H1 (cell line): ENCODE measurements around the gene CCDC51. TPM values are rescaled to one million over a fixed set of nuclear protein-coding genes. Genes with fewer than 3 reads are reported as not detected.

Experiments used
- CTBP2 ChIP-seq: IDR thresholded peaks from 2 replicates; pipeline ENCODE4 v1.7.0; 2011; ENCODE audit warnings: borderline replicate concordance, mild to moderate bottlenecking, moderate library complexity, mixed read lengths, low read length; ENCODE audit not compliant: insufficient read depth, insufficient read length
- GTF2F1 ChIP-seq: IDR thresholded peaks from 2 replicates; pipeline ENCODE4 v1.6.1; 2012; ENCODE audit warnings: low read depth, low read length, improper control_type of control experiment, borderline replicate concordance
- KDM5A ChIP-seq: fragments of 200-600 bp; IDR thresholded peaks from 2 replicates; pipeline ENCODE4 v1.7.1; 2012; ENCODE audit warnings: mild to moderate bottlenecking, low read length, inconsistent platforms, mixed read lengths
- RAD21 ChIP-seq, 2 experiments: IDR thresholded peaks in 1 of 2; conservative IDR thresholded peaks in 1 of 2; 2 replicates each; pipeline ENCODE4 v1.6.1; 2011; ENCODE audit warnings: low read depth in 2 of 2, low read length in 2 of 2, improper control_type of control experiment in 1 of 2, inconsistent platforms in 1 of 2, mild to moderate bottlenecking in 1 of 2, moderate library complexity in 1 of 2
- RBBP5 ChIP-seq: IDR thresholded peaks from 2 replicates; pipeline ENCODE4 v1.7.1; 2012; ENCODE audit warnings: low read depth, mild to moderate bottlenecking, inconsistent platforms, low read length, moderate library complexity, borderline replicate concordance
- RFX5 ChIP-seq: IDR thresholded peaks from 2 replicates; pipeline ENCODE4 v1.6.1; 2011; ENCODE audit warnings: low read depth, low read length, improper control_type of control experiment, borderline replicate concordance
- RNF2 ChIP-seq: fragments of 200-900, 300-1000 bp; sonication (generic); IDR thresholded peaks from 2 replicates; pipeline ENCODE4 v1.7.1; 2016; ENCODE audit warnings: borderline replicate concordance, low read depth, mild to moderate bottlenecking, antibody characterized with exemption, low read length; ENCODE audit not compliant: poor library complexity, severe bottlenecking; ENCODE audit errors: missing control alignments
- SUZ12 ChIP-seq: fragments of 200-600 bp; sonication (generic); IDR thresholded peaks from 2 replicates; pipeline ENCODE4 v1.6.1; 2012; ENCODE audit warnings: mild to moderate bottlenecking, inconsistent platforms, low read length, moderate library complexity, mixed read lengths
- TEAD4 ChIP-seq: IDR thresholded peaks from 2 replicates; pipeline ENCODE4 v1.6.1; 2012; ENCODE audit warnings: low read depth, low read length, inconsistent platforms, mixed read lengths
- polyA plus RNA-seq, 7 experiments: library from polyadenylated mRNA; depleted of rRNA in 3 of 7; stranded (reverse) in 5 of 7; unstranded in 2 of 7; fragments of >200 nt in 5 of 7; fragments of 200-250 nt in 2 of 7; gene quantifications; 1 replicate in 5 of 7; 2 replicates in 1 of 7; 4 replicates in 1 of 7; pipeline versions ENCODE4 v1.2.1 to v1.2.3, GENCODE V29; 2011 to 2013; ENCODE audit warnings: missing spikeins in 2 of 7, mixed read lengths in 2 of 7
- total RNA-seq: library from RNA; stranded (reverse); fragmentation: NEBNext Ultra II Directional; extraction: Animal tissue kit (Norgen Biotek cat#: 25700); gene quantifications from 2 replicates; pipeline ENCODE4 v1.2.1, GENCODE V29; 2021

CCDC51 gene
- total and polyA plus RNA-seq, 2 of the 8 experiments (the other 6 are each of a cell fraction or from before 2014, with no cell fraction given) = 21.3 to 21.4 TPM

DNA sequence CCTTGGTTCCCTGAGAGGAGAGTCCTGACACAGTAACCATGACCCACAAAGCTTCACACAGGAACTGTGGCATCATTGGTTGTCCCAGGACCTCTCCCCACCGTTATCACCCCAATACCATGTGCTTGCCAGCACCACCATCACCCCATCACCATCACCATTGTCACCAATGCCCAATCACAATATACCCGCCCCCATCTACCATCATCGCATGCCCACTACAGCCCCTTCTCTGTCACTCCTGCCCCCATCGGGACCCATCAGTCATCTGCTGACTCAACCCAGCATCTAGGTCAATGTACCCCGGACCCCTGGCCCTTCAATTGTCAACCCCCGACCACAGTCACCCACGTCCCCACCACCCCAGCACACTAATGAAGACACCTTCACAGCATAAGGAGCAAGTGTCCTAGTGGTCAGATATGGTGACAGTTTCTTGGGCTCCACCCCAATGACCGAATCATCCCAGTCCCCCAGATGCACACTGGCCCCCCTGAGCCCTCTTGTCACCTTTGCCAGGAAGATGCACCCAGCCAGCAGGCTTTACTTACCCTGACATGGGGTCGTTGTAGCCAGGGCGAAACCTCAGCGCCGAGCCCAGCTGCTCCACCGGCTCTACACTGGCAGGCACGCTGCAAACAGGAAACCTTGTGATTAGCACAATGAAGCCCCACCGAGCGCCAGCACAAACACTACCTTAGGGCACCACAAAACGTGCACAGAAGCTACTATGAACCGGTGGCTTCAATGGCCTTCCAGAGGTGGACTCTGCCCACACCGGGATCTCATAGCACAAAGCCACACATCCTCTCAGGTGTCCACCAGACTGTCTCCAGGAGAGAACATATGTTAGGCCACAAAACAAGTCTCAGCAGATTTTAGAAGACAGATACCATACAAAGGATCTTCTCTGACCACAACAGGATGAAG lies 39.0 kb upstream of the CCDC51 start (continued):
- TF ChIP-seq RNF2 = no peak
- TF ChIP-seq KDM5A = no peak
- no peak for TF ChIP-seq RBBP5
- TF ChIP-seq RAD21 (IDR thresholded peaks at IDR 0.05 in 1 of 2, conservative IDR thresholded peaks at IDR 0.05 in 1 of 2; ENCODE audit: low read depth in 2 of 2, low read length in 2 of 2) = no peak
- TF ChIP-seq CTBP2 = no peak
- no peak for TF ChIP-seq GTF2F1
- TF ChIP-seq SUZ12 = no peak
- no peak for TF ChIP-seq TEAD4
- no peak for TF ChIP-seq RFX5
